ENCODE results near the gene ABTB2.

The ABTB2 gene

GRCh38 chr11:34140149-34140548 is 217.7 kb downstream of the ABTB2 start:
- no peak for DNase-seq

GRCh38 chr11:34139346-34139745 is 218.5 kb downstream of the ABTB2 start:
- no peak for DNase-seq

GRCh38 chr11:34136420-34136819 is 221.4 kb downstream of the ABTB2 start:
- DNase-seq, result no peak

GRCh38 chr11:34135439-34135838 is 222.4 kb downstream of the ABTB2 start:
- no peak for DNase-seq

GRCh38 chr11:34134765-34135164 is 223.0 kb downstream of the ABTB2 start:
- no peak for DNase-seq

GRCh38 chr11:34132261-34132965 is 225.4 kb downstream of the ABTB2 start:
- DNase-seq, result no peak

GRCh38 chr11:34128824-34129223 is 229.0 kb downstream of the ABTB2 start:
- no peak for DNase-seq

- no peak for DNase-seq
These were observed 230.6 kb downstream of the ABTB2 start for GRCh38 chr11:34126959-34127848.

- DNase-seq, result no peak
These were observed 232.7 kb downstream of the ABTB2 start for GRCh38 chr11:34124885-34125668.

GRCh38 chr11:34120651-34121050 is 237.2 kb downstream of the ABTB2 start:
- DNase-seq, result no peak

- no peak for DNase-seq
These were observed 243.3 kb downstream of the ABTB2 start for GRCh38 chr11:34114471-34114870.

- DNase-seq, result no peak
These were observed 243.8 kb downstream of the ABTB2 start for GRCh38 chr11:34114014-34114413.

- no peak for DNase-seq
These were observed 246.0 kb downstream of the ABTB2 start for GRCh38 chr11:34111722-34112270.

GRCh38 chr11:34105957-34106504 is 251.8 kb downstream of the ABTB2 start:
- DNase-seq, result no peak

- peak; percentile 99 for DNase-seq
These were observed 252.5 kb downstream of the ABTB2 start, which contains the start of gene NAT10 for GRCh38 chr11:34105079-34105956. TSS of gene NAT10 (plus strand) at chr11:34105629. CDS start at chr11:34108226, 2,597 bp downstream.

- no peak for DNase-seq
These were observed 253.1 kb downstream of the ABTB2 start for GRCh38 chr11:34104680-34105078.

Data from activated CD8-positive, alpha-beta memory T cell treated with anti-CD3 and anti-CD28 coated beads, Interleukin-2, amount 50 U/mL, for 48 hours (primary cell).